ENCODE results near the gene ATXN1.

ATXN1 gene

DNA sequence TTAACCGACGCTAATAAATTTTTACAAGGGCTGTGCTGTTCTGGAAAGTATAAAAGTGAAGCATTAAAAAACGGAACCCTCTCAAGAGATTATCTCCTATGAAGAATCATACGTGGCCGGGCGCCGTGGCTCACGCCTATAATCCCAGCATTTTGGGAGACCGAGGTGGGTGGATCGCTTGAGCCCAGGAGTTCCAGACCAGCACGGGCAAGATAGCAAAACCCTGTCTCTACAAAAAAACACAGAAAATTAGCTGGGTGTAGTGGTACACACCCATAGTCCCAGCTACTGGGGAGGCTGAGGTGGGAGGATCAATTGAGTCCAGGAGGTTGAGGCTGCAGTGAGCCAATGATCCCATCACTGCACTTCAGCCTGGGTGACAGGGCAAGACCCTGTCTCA is 439.4 kb downstream of the ATXN1 start:
- DNase-seq: no peak

DNA sequence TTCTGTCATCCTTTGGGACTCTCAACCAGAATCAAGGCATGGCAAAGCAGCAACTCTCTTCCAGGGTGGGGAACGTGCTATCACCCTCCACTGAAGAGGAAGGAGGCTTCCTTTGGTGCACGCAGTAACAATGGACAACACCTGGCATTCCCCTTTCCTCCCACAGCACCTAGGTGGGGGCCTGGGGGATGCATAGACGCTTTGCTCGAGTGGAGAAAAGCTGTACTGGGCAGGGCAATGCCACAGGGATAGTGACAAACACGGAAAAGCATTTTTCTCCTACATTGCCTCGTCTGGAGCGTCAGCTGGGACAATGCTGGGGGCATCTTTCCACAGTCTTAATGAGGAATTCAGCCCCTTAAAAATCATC is 439.9 kb downstream of the ATXN1 start:
- no peak for DNase-seq

DNA sequence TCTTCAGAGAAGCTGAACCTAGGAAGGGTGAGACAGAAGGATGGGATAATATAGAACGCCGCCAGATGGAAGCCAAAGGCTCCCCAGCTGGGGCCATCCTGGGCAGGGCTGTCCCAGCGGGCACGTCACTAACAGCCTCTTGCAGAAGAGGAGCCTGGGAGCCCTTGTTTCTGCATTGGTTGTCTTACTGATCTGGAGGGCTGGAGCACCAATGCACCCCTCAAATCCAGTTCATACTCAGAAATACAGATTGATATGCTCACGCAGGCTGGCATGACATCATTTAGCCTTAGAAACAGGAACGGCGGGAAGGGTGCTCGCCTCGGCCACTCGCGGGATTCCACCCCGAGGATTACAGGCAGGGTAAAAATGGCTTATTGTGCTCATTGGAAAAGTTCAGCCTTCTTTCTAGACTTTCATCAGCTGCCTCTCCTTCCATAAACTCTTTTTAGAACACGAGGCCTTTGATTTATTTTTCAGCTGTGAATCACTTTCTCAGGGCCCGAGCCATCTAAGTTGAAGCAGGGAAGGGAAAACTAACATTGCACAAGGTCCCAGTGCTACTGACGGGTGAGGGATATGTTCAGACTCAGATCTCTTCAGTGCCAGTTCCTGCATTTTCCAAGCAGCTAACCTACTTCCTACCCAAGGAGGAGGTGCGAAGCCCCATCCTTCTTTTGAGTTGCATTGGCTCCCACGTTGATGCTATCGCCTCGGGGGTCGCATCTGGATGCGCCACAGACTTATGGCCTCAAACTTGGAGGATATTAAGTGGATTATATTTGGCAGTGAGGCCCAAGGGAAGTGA is 440.5 kb downstream of the ATXN1 start:
- DNase-seq: peak; percentile 42 to 77

DNA sequence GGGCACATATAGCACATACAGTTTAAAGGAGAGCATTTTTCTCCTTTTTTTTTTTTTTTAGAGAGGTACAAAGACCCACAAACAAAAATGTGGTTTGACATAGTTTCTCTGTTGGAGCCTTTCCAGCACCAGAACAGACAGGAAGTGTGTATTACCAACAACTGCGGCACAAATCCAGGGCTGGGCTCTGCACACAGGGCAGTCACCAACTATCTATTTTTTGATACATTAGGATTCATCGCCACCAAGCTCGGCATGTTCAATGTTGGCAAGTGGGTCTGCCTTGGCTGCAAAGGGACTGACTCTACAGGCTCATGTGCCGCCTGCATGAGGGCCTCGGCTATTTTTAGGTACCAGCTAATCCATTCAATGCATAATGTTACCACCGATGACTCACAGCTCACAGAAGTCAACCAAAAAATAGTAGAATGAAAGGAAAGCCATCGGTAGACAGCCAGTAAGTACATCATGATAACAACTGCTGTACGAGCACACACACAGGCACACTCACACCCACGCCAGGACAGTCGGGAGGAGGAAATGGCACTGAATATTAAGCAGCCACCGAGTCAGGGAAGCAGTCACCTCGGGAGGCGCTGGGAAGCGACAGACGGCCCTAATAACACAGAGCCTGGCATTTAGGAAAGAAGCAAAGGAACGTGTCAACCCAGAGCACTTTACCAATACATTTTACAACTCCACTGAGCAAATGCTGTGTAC is 441.3 kb downstream of the ATXN1 start:
- peak; percentile 87 to 94 for DNase-seq

DNA sequence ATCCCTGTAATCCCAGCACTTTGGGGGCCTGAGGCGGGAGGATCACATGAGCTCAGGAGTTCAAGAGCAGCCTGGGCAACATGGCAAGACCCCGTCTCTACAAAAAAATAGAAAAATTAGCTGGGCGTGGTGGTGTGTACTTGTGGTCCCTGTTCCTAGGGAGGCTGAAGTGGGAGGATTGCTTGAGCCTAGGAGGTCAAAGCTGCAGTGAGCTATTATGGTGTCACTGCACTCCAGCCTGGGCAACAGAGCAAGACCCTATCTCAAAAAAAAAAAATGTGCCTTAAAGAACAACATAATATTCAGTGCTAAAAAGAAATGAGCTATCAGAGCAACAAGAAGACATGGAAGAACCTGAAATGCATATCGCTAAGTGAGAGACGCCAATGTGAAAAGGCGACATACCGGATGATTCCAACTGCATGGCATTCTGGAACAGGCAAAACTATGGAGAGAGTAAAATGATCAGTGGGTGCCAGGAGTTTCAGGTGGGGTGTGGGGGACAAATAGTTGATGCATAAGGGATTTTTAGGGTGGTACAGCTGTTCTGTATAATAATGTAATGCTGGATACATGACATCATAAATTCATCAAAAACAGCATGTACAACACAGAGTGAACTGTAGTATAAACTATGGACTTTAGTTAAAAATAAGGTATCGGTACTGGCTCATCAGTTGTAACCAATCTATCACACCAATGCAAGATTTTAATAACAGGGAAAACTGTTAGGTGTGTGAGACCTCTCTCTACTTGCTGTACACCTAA is 442.1 kb downstream of the ATXN1 start:
- no peak for DNase-seq

DNA sequence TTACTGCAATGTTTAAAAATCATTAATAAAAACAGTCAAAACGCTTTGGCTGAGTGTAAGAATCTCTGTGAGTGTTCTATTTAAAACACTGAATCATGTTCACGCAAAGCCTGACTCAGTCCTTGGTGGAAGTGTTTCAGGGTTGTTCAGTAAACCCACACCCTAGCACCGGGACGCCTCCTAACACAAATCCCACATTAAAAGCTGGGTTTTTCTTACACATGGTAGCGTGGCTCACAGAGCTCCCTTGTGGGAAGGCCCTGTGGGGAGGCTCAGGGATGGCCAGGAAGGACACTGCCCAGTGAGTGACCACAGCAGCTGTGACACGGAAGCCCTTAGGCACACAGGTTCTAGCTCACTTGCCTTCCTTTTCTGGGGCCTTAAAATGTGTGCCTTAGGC is 442.7 kb downstream of the ATXN1 start:
- no peak for DNase-seq

DNA sequence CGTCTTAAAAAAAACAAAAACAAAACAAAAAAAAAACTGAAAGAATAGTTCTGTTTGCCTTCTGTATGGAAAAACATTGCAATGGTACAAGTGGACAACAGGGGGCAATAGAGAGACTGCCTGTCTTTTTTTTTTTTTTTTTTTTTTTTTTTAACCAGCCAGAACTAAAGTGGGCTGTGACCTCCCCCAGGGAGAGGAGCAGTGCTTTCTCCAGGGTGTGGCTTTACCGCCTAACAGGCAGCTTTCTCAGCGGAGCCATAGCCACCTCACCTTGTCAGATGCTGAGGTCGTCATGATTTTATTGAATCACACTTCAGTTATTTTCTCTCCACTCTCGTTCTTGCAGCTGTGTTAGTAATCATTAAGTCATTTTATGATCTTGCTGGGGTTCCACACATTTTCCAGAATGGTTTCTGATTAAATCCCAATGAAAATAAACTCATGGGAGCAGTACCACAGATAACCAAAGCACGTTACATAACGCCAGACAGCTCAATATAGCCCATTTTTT is 444.5 kb downstream of the ATXN1 start:
- DNase-seq: peak; percentile 21 to 36

DNA sequence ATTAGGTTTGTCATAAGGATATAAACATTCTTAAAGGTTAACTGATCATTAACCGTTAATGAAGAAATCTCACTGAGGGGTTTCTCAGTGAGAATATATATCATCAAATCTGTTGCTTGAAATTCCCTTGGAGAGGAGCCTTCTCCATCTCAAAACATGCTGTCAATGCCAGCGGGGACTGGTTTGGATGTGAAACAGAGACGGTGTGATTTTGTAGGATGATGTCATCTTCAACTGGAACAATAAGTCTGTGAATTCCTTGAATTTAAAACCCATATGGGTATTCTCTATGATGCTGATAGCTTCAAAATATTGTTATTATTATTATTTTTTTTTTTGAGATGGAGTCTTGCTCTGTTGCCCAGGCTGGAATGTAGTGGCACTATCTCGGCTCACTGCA is 447.0 kb downstream of the ATXN1 start:
- DNase-seq: no peak

DNA sequence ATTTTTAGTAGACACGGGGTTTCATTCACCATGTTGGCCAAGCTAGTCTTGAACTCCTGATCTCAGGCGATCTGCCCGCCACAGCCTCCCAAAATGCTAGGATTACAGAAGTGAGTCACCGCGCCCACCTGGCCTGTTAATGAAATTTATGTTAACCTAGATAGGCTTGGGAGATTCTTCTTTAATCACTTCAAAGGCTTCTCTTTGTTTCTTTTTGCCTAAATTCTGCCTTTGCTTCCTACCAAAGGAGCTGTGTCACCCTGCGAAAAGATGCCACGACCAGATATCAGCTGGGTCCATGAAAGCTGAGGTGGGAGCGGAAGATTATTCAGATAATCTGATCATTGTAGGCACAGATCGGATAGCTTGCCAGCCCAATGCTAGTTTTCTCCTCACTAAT is 447.5 kb downstream of the ATXN1 start:
- DNase-seq: no peak

DNA sequence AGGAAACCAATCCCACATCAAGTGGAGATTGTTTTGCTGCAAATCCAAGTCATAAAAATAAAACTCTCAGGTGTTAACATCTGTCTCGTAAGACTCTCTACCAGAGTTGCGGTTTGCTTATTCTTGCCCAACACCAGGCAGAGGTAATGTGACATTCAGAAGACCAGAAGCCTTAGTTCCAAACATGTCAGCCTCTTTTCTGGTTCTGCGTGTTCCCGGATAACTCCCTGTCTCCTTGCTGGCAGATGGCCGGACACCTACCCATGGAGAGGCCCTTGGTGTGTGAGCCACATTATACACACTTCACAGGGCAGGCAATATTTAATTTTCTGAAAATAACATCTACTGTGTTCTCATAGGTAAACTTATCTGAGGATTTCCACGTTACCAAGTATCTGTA is 449.5 kb downstream of the ATXN1 start:
- no peak for DNase-seq

DNA sequence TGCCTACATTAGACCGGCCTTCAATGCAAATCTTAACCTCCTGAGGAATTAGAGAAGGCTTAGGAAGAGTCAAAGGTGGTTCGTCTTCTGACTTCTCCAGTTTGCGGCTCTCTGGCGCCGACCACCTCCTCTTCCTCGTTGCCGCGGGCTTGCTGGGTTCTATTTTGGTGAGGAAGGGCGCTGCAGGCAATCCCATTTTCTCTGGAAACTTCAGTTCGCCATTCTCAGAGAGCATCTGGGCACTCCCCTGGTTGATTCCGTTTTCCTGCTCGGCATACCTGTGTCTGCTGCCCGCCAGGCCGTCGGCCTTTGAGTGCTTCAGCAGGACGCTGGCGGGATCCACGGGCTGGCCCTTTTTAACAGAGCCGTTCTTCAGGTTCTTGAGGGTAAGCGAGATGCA is 454.9 kb downstream of the ATXN1 start:
- no peak for DNase-seq

DNA sequence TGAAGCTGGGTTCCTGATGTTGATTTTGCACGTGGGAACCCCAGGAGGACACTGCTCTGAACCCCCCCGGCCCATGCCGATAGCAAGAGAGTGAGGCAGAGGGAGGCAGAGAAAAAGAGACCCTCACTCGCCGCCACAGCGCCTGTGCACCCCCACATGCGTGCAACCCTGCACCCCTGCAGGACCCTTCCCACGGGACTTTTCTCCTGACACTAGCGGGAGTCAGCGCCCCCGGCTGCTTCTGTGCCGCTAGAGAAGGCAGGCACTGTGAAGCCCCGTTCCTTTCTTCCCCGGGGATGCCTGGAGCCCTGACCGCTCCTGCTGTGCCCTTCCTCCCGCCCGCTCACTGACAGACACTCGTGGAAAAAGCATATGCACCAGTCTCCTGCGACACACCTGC is 455.5 kb downstream of the ATXN1 start:
- DNase-seq: no peak

DNA sequence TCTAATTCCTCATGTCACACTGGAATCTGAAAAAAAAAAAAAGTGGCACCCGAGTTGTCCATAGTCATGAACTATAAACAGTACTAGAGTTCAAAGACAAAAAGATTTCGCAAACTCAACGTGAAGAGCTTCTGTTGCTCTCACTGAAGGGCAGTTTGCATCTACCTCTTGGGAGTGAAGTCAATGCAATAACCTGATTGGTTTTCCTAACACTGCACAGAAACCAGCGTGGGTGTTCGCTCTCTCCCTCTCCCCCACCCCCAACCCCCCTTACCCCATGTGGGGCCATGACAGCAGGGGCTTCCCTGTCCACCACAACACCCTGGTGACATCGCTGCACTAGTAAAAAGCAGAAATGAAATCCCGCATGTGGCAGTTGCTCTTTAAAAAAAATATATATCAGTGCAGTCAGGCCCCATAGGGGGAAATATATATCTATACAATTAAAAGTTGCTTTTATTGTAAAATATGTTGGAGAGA is 456.0 kb downstream of the ATXN1 start:
- no peak for DNase-seq

DNA sequence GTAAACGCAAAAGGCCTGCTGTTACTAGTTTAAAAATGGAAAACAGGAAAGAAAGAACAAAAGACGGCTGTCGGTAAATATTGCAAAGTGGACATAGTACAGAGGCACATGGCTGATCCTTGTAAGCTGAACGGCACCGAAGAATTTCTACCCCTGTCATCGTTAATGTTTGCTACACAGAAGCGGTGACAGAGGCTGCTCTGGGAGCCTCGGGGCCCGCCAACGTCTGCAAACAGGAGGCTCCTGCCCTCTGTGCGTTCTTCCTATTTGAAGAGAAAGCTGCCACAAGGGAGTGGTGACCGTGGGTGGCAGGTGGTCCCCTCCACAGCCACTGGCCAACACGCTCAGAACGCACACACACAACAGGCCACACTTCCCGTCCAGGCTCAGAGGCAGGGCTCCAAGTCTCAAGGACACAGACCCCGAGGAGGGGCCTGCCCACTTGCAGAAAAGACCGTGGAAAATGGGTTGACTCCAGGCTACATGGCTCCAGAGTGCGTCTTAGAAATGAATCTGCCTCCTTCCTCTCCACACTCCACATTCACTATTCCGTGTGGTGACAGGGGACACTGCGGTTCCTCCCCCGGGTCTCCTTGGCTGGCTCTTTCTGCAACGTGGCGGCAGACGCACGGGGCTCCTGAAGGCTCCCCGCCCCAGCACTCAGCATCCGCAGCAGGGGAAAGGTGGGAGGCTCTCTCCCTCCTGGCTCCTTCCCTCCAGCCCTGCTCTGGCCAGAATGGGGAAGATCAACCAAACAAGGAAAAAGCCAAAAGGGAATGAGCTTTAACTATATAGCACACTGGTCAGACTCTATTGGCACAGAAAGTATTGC is 458.3 kb downstream of the ATXN1 start:
- no peak for DNase-seq

DNA sequence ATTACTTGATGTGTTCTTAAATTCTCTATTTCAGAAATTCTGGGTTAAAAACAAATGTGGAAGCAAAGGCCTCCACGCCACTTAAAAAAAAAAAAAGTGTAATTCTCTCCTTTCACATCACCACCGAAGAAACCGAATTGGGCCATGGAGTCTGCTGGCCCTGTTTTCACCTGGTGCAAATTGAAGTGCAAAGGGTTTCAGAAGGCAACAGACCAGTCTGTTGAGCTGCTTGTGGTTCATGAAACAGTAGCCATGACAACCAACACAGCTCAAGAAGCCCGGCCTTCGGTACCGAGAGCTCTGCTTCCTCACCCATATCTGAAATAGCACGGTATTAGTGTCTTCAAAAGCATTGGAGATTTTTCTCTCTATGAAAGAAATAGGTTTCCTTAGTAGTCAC is 459.7 kb downstream of the ATXN1 start:
- no peak for DNase-seq

DNA sequence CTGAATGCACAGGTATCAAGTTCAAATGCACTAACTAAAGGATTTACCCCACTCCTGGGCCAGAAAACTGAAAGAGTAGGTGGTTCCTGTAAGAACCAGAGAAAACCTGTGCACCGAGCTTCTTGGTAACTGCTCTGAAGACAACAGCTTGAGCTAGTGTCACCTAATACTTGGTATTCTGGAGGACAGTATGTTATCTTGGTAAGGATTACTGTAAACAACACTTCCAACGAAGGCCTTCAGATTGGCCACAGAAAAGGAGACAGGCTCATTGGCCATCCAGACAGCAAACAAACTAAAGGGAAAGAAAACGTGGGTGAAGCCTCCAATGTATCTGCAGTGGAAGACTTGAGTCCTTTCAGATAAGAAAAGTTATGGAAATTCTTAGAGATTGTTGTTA is 461.4 kb downstream of the ATXN1 start:
- DNase-seq: no peak

DNA sequence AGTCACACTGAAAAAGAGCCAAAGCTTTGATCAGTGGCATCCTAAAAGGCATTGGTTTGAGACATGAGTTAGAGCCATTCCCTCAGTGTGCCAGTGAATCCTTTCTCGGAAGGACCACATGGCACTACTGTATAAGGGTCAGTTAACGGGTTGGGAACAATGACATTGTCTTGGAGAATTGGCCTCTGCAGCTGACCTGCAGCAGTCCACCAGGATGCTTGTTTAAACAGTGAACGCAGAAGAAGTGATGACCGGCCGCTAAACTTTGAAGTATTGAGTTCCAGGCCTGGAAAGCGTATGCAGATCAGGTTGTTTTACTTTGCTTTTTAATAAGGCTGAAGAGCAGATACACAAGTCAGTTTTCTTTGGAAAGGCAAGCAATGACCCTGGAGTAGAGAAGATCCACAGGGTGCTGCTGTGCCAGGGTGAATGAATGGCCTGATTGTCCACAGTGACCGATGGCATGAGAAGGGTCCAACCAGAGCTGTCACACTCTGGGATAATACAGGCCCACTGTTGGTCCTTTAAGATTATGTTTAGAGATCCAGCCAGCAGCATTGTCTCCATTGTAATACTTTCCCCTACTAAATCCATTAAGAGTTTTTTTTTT is 465.1 kb downstream of the ATXN1 start:
- no peak for DNase-seq

DNA sequence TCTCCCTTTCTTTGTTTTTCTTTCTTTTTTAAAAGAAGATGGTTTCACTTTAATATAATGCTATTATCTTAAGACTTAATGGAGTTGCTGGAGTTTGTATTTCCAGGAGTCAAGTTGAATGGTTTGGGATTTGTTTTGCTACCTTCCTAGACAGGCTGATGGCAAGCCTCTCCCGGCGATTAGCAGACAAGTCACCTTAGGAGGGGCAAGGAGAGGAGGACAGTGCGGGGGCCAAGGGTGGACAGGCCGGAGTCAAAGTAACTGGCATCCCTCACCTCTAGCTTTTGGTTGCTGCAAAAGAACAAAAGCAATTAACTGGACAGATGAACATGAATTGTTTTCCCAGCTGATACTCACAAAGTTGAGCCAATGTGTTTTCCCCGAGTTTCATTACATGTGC is 465.8 kb downstream of the ATXN1 start:
- no peak for DNase-seq

DNA sequence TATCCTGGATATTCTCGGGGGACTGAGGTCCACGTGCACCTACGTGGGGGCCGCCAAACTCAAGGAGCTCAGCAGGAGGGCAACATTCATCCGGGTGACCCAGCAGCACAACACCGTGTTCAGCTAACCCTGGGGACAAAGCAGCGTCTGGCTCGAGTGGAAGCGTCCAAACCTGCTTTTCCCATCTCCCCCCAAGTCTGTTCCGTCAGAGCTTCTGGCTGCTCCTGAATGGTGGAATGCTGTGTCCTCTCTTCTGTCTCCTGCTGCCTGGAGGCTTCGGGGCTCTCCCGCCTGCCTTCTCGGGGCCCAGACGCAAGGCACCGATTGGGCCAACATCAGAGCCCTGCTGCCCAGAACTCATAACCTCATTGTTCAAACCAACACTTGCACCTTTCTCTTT is 466.2 kb downstream of the ATXN1 start:
- no peak for DNase-seq

DNA sequence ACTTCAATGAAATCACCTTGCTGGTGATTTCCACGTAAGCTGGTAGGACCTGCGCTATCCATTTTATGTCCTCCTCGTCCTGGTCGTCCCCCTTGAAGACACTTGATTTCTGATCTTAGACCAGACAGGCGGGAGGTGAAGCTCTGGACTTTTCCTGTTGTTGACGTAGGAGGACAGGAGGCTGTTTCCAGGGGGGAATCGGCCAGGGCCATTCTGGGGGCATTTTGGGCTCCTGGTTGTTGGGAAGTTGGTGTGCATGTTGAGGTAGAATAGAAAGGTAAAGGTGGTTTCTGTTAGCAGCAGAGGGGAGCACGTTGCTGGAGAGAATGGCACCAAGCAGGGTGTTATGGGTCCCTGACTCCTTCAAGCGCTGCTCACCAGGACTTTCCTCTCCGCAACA is 466.9 kb downstream of the ATXN1 start:
- no peak for DNase-seq

DNA sequence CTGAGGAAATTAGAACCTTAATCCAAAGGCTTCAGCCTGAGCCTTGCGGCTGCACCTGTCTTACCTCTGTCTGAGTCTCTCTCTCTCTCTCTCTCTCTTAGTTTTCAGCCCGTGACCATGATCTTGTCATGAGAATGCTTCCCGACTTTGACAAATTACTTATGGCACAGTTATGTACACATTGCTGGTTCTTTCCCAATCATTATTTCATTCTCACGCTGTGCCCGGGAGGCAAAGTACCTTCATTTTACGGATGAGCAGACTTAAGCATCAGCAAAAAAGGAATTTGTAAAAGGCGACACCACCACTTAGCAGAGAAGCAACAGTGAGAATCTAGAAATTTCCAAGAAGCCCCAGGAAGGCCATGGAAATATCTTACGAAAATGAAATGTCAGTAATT is 468.3 kb downstream of the ATXN1 start:
- no peak for DNase-seq

DNA sequence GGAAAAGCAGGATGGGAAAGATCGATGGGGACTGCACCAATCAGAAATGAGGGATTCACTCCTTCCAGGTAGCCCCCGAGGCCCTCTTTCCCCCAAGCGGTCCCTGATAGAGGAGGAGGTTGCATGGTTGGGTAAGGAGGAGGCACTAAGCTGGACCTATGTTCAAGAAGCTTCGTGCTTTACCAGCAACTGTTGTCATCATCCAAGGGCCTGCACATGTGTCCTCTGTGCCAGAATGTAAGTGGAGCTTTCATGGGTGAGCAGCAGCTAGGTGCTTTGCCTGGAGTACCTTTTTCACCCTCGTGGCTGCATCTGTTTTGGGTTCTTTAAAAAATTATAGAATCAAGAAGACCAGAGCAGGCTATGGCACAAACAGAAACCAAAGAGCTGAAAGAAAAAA is 468.8 kb downstream of the ATXN1 start:
- DNase-seq: no peak
